Activated naive CD4-positive, alpha-beta T cell treated with anti-CD3 and anti-CD28 coated beads, Interleukin-2, amount 50 U/mL, for 24 hours (primary cell): ENCODE measurements around the gene MGMT.

Experiments
- H3K27ac Mint-ChIP-seq: one replicate; pipeline ENCODE4 v1.8.0; 2021; ENCODE audit warnings: mild to moderate bottlenecking, mixed read lengths
- H3K27me3 Mint-ChIP-seq: one replicate; pipeline ENCODE4 v1.8.0; 2021; ENCODE audit warnings: mixed read lengths
- H3K36me3 Mint-ChIP-seq: one replicate; pipeline ENCODE4 v1.8.0; 2021; ENCODE audit warnings: mixed read lengths
- H3K4me1 Mint-ChIP-seq: one replicate; pipeline ENCODE4 v1.8.0; 2021; ENCODE audit warnings: mixed read lengths
- H3K4me3 Mint-ChIP-seq: one replicate; pipeline ENCODE4 v1.8.0; 2021; ENCODE audit warnings: mild to moderate bottlenecking, mixed read lengths
- H3K9me3 Mint-ChIP-seq: one replicate; pipeline ENCODE4 v1.8.0; 2021; ENCODE audit warnings: mixed read lengths

Gene MGMT

DNA sequence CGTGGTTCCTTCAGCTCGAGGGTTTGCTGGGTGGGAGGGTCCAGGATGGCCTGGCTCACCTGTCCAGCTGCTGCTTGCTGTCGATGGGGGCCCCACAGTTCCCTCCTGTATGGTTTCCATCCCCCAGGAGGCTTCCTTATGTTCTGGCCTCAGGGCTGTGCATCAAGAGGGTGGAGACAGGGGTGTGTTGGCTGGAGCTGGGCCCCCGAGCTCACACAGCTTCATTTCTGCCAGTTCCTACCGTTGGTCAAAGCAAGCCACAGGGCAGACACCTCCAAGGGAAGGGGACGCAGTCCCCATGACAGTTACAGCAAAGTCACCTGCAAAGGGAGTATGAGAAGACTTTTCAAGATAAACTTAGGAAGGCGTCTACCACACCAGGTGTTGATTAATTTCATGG, 340.2 kb downstream of the MGMT start:
- H3K27me3 Mint-ChIP-seq: no peaks in the 10 kb centered on the region
- H3K4me3 Mint-ChIP-seq: no peak overlapping the region
- H3K9me3 Mint-ChIP-seq: peaks cover 31% of the 10 kb centered on the region
- H3K36me3 Mint-ChIP-seq: peaks cover 11% of the 10 kb centered on the region
- no peaks in the 10 kb centered on the region for H3K4me1 Mint-ChIP-seq
- no peak overlapping the region for H3K27ac Mint-ChIP-seq

- H3K9me3 Mint-ChIP-seq: peaks cover 24% of the 10 kb centered on the region
- no peak overlapping the region for H3K4me3 Mint-ChIP-seq
- H3K27me3 Mint-ChIP-seq: no peaks in the 10 kb centered on the region
- no peaks in the 10 kb centered on the region for H3K4me1 Mint-ChIP-seq
- peaks cover 11% of the 10 kb centered on the region for H3K36me3 Mint-ChIP-seq
- H3K27ac Mint-ChIP-seq: no peak overlapping the region
These were observed 341.3 kb downstream of the MGMT start for GRCh38 chr10:129808092-129808983.

DNA sequence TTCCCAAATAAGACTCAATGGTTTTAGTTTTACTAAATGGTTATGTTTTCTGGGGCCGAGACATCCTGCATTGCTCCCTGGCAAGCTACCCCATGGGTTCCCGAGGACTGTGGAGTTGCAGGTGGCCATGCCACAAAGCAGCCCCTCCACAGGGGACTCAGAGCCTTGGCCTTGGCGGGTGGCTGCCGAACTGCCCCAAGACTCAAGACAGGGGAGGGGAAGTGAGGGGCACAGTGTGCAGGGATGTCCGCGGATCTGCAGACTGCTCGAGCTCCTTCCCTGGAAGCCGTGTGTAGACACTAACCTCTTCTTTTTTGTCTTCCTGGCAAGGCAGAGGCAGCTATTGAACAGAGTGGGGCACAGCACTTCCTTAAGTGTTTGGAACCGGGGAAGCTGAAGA, 342.4 kb downstream of the MGMT start:
- Mint-ChIP-seq H3K9me3 (peaks cover 16% of the 10 kb centered on the region), H3K36me3 (peaks cover 10% of the 10 kb centered on the region), H3K27ac (no peak overlapping the region), H3K27me3 (no peaks in the 10 kb centered on the region), H3K4me3 (no peak overlapping the region), H3K4me1 (no peaks in the 10 kb centered on the region)

GRCh38 chr10:129809841-129810240, 342.8 kb downstream of the MGMT start:
- Mint-ChIP-seq H3K9me3 (peaks cover 13% of the 10 kb centered on the region), H3K36me3 (peaks cover 9% of the 10 kb centered on the region), H3K4me3 (no peak overlapping the region), H3K4me1 (no peaks in the 10 kb centered on the region), H3K27me3 (peaks cover 2% of the 10 kb centered on the region), H3K27ac (no peak overlapping the region)

DNA sequence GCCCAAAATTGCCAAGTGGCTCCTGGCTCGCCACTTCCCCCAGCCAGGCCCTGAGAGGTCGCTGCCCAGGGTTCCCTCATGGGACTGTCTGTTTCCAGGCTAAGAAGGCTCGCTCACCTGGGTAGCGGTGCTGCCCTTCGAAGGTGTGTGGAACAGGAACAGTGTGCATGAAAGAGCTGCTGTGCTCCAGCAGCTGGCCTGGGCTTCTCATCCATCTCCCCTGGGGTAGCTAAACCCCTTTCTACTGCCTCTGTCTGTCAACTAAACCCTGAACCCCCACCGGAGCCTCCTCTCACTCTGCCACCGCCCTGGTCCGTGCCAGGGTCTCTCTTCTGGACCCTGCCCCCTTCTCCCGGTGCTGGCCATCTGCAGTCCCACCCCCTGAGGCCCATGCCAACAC, 344.2 kb downstream of the MGMT start:
- Mint-ChIP-seq H3K27ac (no peak overlapping the region), H3K9me3 (peaks cover 9% of the 10 kb centered on the region), H3K27me3 (peaks cover 2% of the 10 kb centered on the region)

DNA sequence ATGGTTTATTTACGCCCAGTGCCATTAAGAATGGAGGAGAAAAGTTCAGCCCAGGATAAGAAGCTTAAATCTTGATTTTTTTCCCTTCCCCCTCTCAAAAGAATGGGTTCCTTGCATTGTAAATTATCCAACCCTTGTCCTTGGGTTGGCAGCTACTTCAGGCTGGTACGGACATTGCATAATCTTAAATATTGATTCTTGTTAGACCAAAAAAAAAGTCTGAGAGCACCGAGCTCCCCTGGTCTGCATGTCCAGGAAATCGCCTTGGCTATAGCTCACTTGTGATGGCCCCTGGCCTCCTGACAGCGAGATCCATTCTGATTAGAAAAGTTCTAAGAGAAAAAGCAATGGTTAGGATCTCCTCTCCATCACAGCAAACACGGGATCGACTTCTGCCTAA, 345.4 kb downstream of the MGMT start:
- Mint-ChIP-seq H3K27ac (no peak overlapping the region), H3K36me3 (peaks cover 1% of the 10 kb centered on the region), H3K9me3 (no peaks in the 10 kb centered on the region), H3K4me1 (no peaks in the 10 kb centered on the region), H3K27me3 (peaks cover 2% of the 10 kb centered on the region), H3K4me3 (no peak overlapping the region)

More for the DNA sequence above, 344.2 kb downstream of the MGMT start:
- Mint-ChIP-seq H3K4me1 (no peaks in the 10 kb centered on the region), H3K36me3 (peaks cover 7% of the 10 kb centered on the region), H3K4me3 (no peak overlapping the region)

- H3K4me1 Mint-ChIP-seq: no peaks in the 10 kb centered on the region
- H3K9me3 Mint-ChIP-seq: no peaks in the 10 kb centered on the region
- no peak overlapping the region for H3K4me3 Mint-ChIP-seq
- H3K27ac Mint-ChIP-seq: no peak overlapping the region
- H3K27me3 Mint-ChIP-seq: peaks cover 2% of the 10 kb centered on the region
- H3K36me3 Mint-ChIP-seq: peaks cover 3% of the 10 kb centered on the region
These were observed 347.9 kb downstream of the MGMT start for GRCh38 chr10:129814681-129815646.

DNA sequence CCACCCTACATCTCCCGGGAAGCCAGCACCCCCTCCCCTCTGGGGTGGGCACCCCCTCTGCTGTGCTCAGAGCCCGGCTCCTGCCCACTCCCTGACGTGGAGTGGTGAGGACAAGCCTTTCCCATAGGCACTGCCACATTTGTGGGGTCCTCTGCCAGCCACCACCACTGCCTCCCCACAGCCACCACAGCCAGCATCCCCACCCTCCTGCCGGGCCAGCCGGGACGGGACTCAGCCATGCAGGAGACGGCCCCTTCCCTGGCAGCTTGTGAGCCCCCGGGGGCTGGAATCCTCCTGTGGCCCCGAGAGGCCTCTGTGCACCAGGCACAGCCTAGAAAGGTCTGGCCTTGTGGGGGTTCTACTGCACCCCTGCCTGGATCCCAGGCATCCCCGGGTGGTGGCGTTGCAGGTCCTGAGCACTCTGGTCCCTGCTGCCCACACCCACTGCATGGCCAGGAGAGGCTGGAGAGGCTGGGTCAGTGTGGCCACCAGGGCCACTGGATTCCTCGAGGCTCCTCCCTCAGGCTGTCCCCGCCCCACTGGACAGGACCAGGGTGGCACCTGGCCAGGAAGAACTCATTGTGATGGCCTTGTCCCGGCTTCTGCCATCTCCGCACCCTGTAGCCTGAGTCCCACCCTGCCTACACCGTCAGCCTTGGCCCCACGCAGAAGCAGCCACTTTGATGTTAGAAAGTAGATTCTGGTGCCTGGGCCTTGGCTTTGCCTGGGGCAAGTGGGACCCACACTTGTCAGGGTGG, 349.0 kb downstream of the MGMT start:
- Mint-ChIP-seq H3K9me3 (no peaks in the 10 kb centered on the region), H3K4me3 (no peak overlapping the region), H3K36me3 (peaks cover 3% of the 10 kb centered on the region), H3K27ac (no peak overlapping the region), H3K27me3 (peaks cover 2% of the 10 kb centered on the region), H3K4me1 (no peaks in the 10 kb centered on the region)

GRCh38 chr10:129816656-129817045, 349.6 kb downstream of the MGMT start:
- H3K27ac Mint-ChIP-seq: no peak overlapping the region
- no peaks in the 10 kb centered on the region for H3K9me3 Mint-ChIP-seq
- peaks cover 2% of the 10 kb centered on the region for H3K27me3 Mint-ChIP-seq
- H3K36me3 Mint-ChIP-seq: peaks cover 3% of the 10 kb centered on the region
- no peaks in the 10 kb centered on the region for H3K4me1 Mint-ChIP-seq
- H3K4me3 Mint-ChIP-seq: no peak overlapping the region
